Measurements from ENCODE around the gene FRMD4B. TPM values are rescaled to one million over a fixed set of nuclear protein-coding genes. Genes with fewer than 3 reads are reported as not detected.

The FRMD4B gene
- total and polyA plus RNA-seq, 2 donors (not counting 3 experiments of a cell fraction or from before 2014, with no cell fraction given), result 66.4 to 89.7 TPM

- peaks cover 46% of the 10 kb centered on the region for H3K4me1 ChIP-seq (ENCODE audit: control insufficient read depth, extremely low read depth, insufficient read depth, low read length)
- no peaks in the 10 kb centered on the region for H3K79me2 ChIP-seq (ENCODE audit: control insufficient read depth, insufficient read depth, low read length)
- no peak overlapping the region for H3K27ac ChIP-seq (ENCODE audit: insufficient read depth, low read depth, low read length)
- no peak overlapping the region for H2AFZ ChIP-seq (ENCODE audit: low read depth, low read length)
- ChIA-PET CTCF (interaction anchor here (0.9 to 3.9 kb wide), 10 partner anchors 11 to 208 kb away, joined by 3 to 20 read pairs (median 8); no protein-coding TSS in a partner anchor), POLR2A (interaction anchor here (1.6 kb wide), 1 partner anchor 37 kb away, joined by 5 read pairs; no protein-coding TSS in a partner anchor)
- DNase-seq (ENCODE audit: low read depth, low spot score) (no peak), FAIRE-seq (no peak)
- H3K9me1 ChIP-seq (replicated peaks; ENCODE audit: control insufficient read depth, extremely low read depth, insufficient read depth, low read length), result no peaks in the 10 kb centered on the region
- H3K4me3 ChIP-seq (replicated peaks in 1 of 3; ENCODE audit: insufficient read depth in 1 of 3, low read depth in 1 of 3, low read length in 3 of 3), result no peak overlapping the region
- H3K36me3 ChIP-seq (ENCODE audit: control insufficient read depth in 2 of 2, extremely low read depth in 1 of 2, insufficient read depth in 2 of 2, low read length in 2 of 2), result peaks cover 0 to under 1% of the 10 kb centered on the region in 2 experiments
- H4K20me1 ChIP-seq (replicated peaks; ENCODE audit: control insufficient read depth, extremely low read depth, insufficient read depth, low read length), result no peaks in the 10 kb centered on the region
- no peak for TF ChIP-seq EZH2 (IDR thresholded peaks at IDR 0.05; ENCODE audit: borderline replicate concordance, low read depth, low read length, severe bottlenecking)
- TF ChIP-seq POLR2AphosphoS5 (IDR thresholded peaks at IDR 0.05; ENCODE audit: insufficient read depth, low read depth, low read length), result no peak
- no peak for TF ChIP-seq CTCF (IDR thresholded peaks at IDR 0.05; ENCODE audit: extremely low read depth in 1 of 2, insufficient read depth in 1 of 2, low read depth in 1 of 2, low read length in 2 of 2)
- no peak for TF ChIP-seq JUN (IDR thresholded peaks at IDR 0.05; ENCODE audit: borderline replicate concordance, insufficient read depth, insufficient read length, low read depth)
- no peak for TF ChIP-seq MAX (IDR thresholded peaks at IDR 0.05; ENCODE audit: insufficient read depth, insufficient read length)
- no peak for TF ChIP-seq POLR2A (IDR thresholded peaks at IDR 0.05; ENCODE audit: low read depth, low read length)
- TF ChIP-seq MYC (IDR thresholded peaks at IDR 0.05; ENCODE audit: low read depth, low read length), result no peak
- no peak for TF ChIP-seq GATA2 (IDR thresholded peaks at IDR 0.05; ENCODE audit: insufficient read depth, insufficient read length, low read depth, low read length)
- no peak for TF ChIP-seq FOS (IDR thresholded peaks at IDR 0.05; ENCODE audit: borderline replicate concordance, insufficient read depth, low read length)
- H3K27me3 ChIP-seq (ENCODE audit: control insufficient read depth in 2 of 2, insufficient read depth in 2 of 2, low read length in 2 of 2), result no peaks in the 10 kb centered on the region
- dilution Hi-C loops (cut with MboI; ENCODE audit: extremely low pct_ligation_motif_present, low sequenced_read_pairs), result no loop called here
- no peaks in the 10 kb centered on the region for H3K9me3 ChIP-seq (replicated peaks; ENCODE audit: control insufficient read depth, insufficient read depth, low read length)
- BruUV-seq (replicated peaks), result no TSS peak
- H3K9ac ChIP-seq (replicated peaks; ENCODE audit: extremely low read depth, insufficient read depth, low read length), result no peak overlapping the region
- intact Hi-C loops (cut with micrococcal nuclease), result loop anchor here (2.0 kb wide), 1 partner anchor 19 kb away; no protein-coding TSS in a partner anchor
- H3K4me2 ChIP-seq (ENCODE audit: insufficient read depth, low read length), result no peak overlapping the region
These were observed 184.2 kb downstream of the FRMD4B start for GRCh38 chr3:69201658-69202057.

All from endothelial cell of umbilical vein (primary cell).